Transverse colon (tissue), 4 donors: Measurements from ENCODE around the gene CALM1. TPM values are rescaled to one million over a fixed set of nuclear protein-coding genes. Genes with fewer than 3 reads are reported as not detected.

Experiments
- DNase-seq: peaks from one replicate; pipeline ENCODE4 v3.0.0-alpha.2; 2019
- H3K27ac ChIP-seq, 4 donors: fragments of 200-600 bp; sonication (generic); 2 replicates each; pipeline ENCODE4 v1.5.1; 2016 to 2018; ENCODE audit warnings: inconsistent platforms in 4 of 4
- H3K27me3 ChIP-seq: fragments of 200-600 bp; sonication (generic); 2 replicates; pipeline ENCODE4 v1.5.1; 2017; ENCODE audit warnings: inconsistent platforms
- H3K36me3 ChIP-seq, 4 donors: fragments of 200-600 bp; sonication (generic); 2 replicates each; pipeline ENCODE4 v1.5.1; 2017 to 2019; ENCODE audit warnings: inconsistent platforms in 4 of 4
- H3K4me1 ChIP-seq, 4 donors: fragments of 200-600 bp; sonication (generic); 2 replicates each; pipeline ENCODE4 v1.5.1; 2017 to 2020; ENCODE audit warnings: inconsistent platforms in 4 of 4
- H3K4me3 ChIP-seq, 4 donors: fragments of 200-600 bp; sonication (generic); 1 replicate in 1 of 4; 2 replicates in 3 of 4; pipeline versions ENCODE4 v1.5.1 to v1.6.1; 2017 to 2019; ENCODE audit warnings: inconsistent platforms in 4 of 4
- H3K9me3 ChIP-seq, 2 donors: fragments of 200-600 bp; sonication (generic); 2 replicates each; pipeline ENCODE4 v1.5.1; 2017 to 2019; ENCODE audit warnings: inconsistent platforms in 2 of 2
- EP300 ChIP-seq: sonication (generic); formaldehyde crosslinking; IDR thresholded peaks from one replicate; pipeline ENCODE4 v1.6.1; 2017; ENCODE audit warnings: antibody characterized with exemption, low read depth
- POLR2A ChIP-seq: fragments of 450-650 bp; IDR thresholded peaks from one replicate; pipeline ENCODE4 v1.6.1; 2016; ENCODE audit warnings: antibody characterized with exemption, mild to moderate bottlenecking, moderate library complexity
- POLR2AphosphoS5 ChIP-seq, 3 donors: sonication (generic); formaldehyde crosslinking; IDR thresholded peaks; one replicate each; pipeline ENCODE4 v1.6.1; 2016; ENCODE audit warnings: antibody characterized with exemption in 3 of 3
- WGBS, 2 donors: methylation state at CpG; one replicate each; pipeline ENCODE4 v1.1.5; 2018; ENCODE audit warnings: low coverage in 1 of 2; 5-methylcytosine and 5-hydroxymethylcytosine counted together
- in situ Hi-C, 4 donors: fragments of 200-750 bp; cut with MboI; loops; one replicate each; pipeline versions ENCODE4 v1.15.0 to v1.15.1; 2017; ENCODE audit warnings: low sequenced_read_pairs in 3 of 4, low pct_ligation_motif_present in 1 of 4, low pct_unique_long_range_greater_than_20kb in 1 of 4
- intact Hi-C: fragments of 100-400 bp; cut with DNase I; formaldehyde crosslinking; loops from one replicate; pipeline ENCODE4 v1.15.1; 2023; ENCODE audit warnings: low total_unique reads
- total RNA-seq, 4 donors: library from RNA; depleted of rRNA; stranded (reverse); fragments of >200 nt; gene quantifications; one replicate each; pipeline ENCODE4 v1.1.0, GENCODE V29; 2016
- TF ChIP-seq, protein P1 (sequence below), 5 experiments: fragments of 200-600 bp in 3 of 5; fragments of 450-650 bp in 2 of 5; sonication (generic) in 3 of 5; IDR thresholded peaks; 1 replicate in 2 of 5; 2 replicates in 3 of 5; pipeline ENCODE4 v1.5.1; 2016 to 2017; ENCODE audit warnings: antibody characterized with exemption in 5 of 5, inconsistent platforms in 3 of 5, mild to moderate bottlenecking in 2 of 5, moderate library complexity in 1 of 5

The CALM1 gene
- total RNA-seq, 4 donors from 2014 or later: 297 to 1,199 (median 723) TPM

- Histone ChIP-seq H3K9me3 (no peaks in the 10 kb centered on the region), H3K4me1 (peaks cover 3 to 48% (median 17%) of the 10 kb centered on the region in 4 donors), H3K27me3 (no peaks in the 10 kb centered on the region), H3K4me3 (no peak overlapping the region), H3K27ac (peak overlapping the region; percentile 23 to 96 (median 86)), H3K36me3 (peaks cover 0 to 40% (median 21%) of the 10 kb centered on the region in 4 donors)
- no peak for DNase-seq
- TF ChIP-seq, protein P1, sequence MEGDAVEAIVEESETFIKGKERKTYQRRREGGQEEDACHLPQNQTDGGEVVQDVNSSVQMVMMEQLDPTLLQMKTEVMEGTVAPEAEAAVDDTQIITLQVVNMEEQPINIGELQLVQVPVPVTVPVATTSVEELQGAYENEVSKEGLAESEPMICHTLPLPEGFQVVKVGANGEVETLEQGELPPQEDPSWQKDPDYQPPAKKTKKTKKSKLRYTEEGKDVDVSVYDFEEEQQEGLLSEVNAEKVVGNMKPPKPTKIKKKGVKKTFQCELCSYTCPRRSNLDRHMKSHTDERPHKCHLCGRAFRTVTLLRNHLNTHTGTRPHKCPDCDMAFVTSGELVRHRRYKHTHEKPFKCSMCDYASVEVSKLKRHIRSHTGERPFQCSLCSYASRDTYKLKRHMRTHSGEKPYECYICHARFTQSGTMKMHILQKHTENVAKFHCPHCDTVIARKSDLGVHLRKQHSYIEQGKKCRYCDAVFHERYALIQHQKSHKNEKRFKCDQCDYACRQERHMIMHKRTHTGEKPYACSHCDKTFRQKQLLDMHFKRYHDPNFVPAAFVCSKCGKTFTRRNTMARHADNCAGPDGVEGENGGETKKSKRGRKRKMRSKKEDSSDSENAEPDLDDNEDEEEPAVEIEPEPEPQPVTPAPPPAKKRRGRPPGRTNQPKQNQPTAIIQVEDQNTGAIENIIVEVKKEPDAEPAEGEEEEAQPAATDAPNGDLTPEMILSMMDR (IDR thresholded peaks at IDR 0.05): no peak
- TF ChIP-seq POLR2AphosphoS5 (IDR thresholded peaks at IDR 0.05) (no peak), EP300 (no peak), POLR2A (no peak)
- intact Hi-C loops (loop anchor here (10.0 kb wide), 1 partner anchor 238 kb away; no protein-coding TSS in a partner anchor), in situ Hi-C loops (loop anchor here in 3 of 4 donors (10.0 to 25.0 kb wide), 2 partner anchors 280 to 288 kb away; no protein-coding TSS in a partner anchor)
- WGBS, 2 donors: 82 to 94% methylated on average over 3 of the region's 3 CpGs
Observed at GRCh38 chr14:90407230-90407629, 10.4 kb downstream of the CALM1 start.

DNA sequence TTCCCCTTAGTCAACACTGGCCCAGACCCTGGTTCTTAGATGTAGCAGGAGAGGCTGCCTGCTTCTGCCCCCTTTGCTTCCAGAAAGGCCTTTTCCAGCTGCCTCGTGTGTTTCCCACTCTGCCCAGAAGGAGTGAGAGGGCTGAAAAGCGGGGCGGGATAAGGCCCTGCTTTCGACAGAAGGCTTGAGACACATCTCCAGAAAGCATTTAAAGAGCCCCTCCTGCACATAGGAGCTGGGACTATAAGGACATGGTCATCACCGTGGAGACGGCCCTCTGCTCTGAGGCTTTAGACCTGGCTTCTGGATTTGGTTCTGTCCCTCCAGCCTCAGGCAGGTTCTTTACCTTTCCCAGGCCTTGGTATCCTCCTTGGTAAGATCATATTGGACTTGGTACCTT is 11.9 kb downstream of the CALM1 start:
- TF ChIP-seq EP300: no peak
- no peak for TF ChIP-seq POLR2AphosphoS5 (IDR thresholded peaks at IDR 0.05)
- TF ChIP-seq, protein P1 (IDR thresholded peaks at IDR 0.05): no peak
- no peak for TF ChIP-seq POLR2A
- Histone ChIP-seq H3K9me3 (no peaks in the 10 kb centered on the region), H3K36me3 (peaks cover 0 to 25% (median 12%) of the 10 kb centered on the region in 4 donors), H3K27ac (peak overlapping the region; percentile 70 to 96 (median 86)), H3K27me3 (no peaks in the 10 kb centered on the region), H3K4me3 (no peak overlapping the region), H3K4me1 (peaks cover 3 to 33% (median 12%) of the 10 kb centered on the region in 4 donors)
- in situ Hi-C loops: loop anchor here in 3 of 4 donors (10.0 to 25.0 kb wide), 2 partner anchors 279 to 286 kb away; no protein-coding TSS in a partner anchor
- no peak for DNase-seq
- WGBS, 2 donors: 73% methylated on average over 6 of the region's 6 CpGs; no CpG with 5 or more reads in 1 of the 2 donors
- intact Hi-C loops: loop anchor here (10.0 kb wide), 1 partner anchor 236 kb away; no protein-coding TSS in a partner anchor

GRCh38 chr14:90409209-90409730 is 12.4 kb downstream of the CALM1 start:
- DNase-seq: peak; percentile 39
- 36 to 43% methylated on average over 2 to 5 of the region's 5 CpGs for WGBS, 2 donors
- peaks cover 3 to 33% (median 11%) of the 10 kb centered on the region in 4 donors for H3K4me1 ChIP-seq
- no peaks in the 10 kb centered on the region for H3K9me3 ChIP-seq
- intact Hi-C loops (loop anchor here (10.0 kb wide), 1 partner anchor 236 kb away; no protein-coding TSS in a partner anchor), in situ Hi-C loops (loop anchor here in 3 of 4 donors (10.0 to 25.0 kb wide), 2 partner anchors 278 to 286 kb away; no protein-coding TSS in a partner anchor)
- H3K4me3 ChIP-seq: no peak overlapping the region
- H3K36me3 ChIP-seq: peaks cover 0 to 20% (median 7%) of the 10 kb centered on the region in 4 donors
- peak overlapping the region; percentile 70 to 96 (median 86) for H3K27ac ChIP-seq
- TF ChIP-seq EP300: peak; percentile 83
- TF ChIP-seq, protein P1 (IDR thresholded peaks at IDR 0.05): no peak
- no peak for TF ChIP-seq POLR2A
- TF ChIP-seq POLR2AphosphoS5 (IDR thresholded peaks at IDR 0.05): peak in 2 of 3 donors; percentile 51 to 66
- H3K27me3 ChIP-seq: no peaks in the 10 kb centered on the region

GRCh38 chr14:90412058-90412457 is 15.2 kb downstream of the CALM1 start:
- Histone ChIP-seq H3K4me1 (peaks cover 2 to 17% (median 10%) of the 10 kb centered on the region in 4 donors), H3K9me3 (no peaks in the 10 kb centered on the region), H3K36me3 (no peaks in the 10 kb centered on the region), H3K27ac (no peak overlapping the region), H3K4me3 (no peak overlapping the region), H3K27me3 (no peaks in the 10 kb centered on the region)
- intact Hi-C loops (no loop called here), in situ Hi-C loops (loop anchor here in 2 of 4 donors (25.0 kb wide), 1 partner anchor 275 kb away; no protein-coding TSS in a partner anchor)
- TF ChIP-seq EP300 (no peak), POLR2AphosphoS5 (IDR thresholded peaks at IDR 0.05) (no peak)
- WGBS, 2 donors: 79 to 88% methylated on average over 2 of the region's 2 CpGs
- DNase-seq: no peak
